ENCODE data around the gene TRAFD1.

The TRAFD1 gene

GRCh38 chr12:112170376-112170775 lies 45.0 kb downstream of the TRAFD1 start:
- H3K4me3 ChIP-seq (ENCODE audit: low read depth, low read length): no peak overlapping the region
- peak; percentile 26 for DNase-seq (ENCODE audit: low read depth)
- peak; percentile 72 for TF ChIP-seq CTCF (conservative IDR thresholded peaks at IDR 0.05; ENCODE audit: low read depth, low read length)

DNA sequence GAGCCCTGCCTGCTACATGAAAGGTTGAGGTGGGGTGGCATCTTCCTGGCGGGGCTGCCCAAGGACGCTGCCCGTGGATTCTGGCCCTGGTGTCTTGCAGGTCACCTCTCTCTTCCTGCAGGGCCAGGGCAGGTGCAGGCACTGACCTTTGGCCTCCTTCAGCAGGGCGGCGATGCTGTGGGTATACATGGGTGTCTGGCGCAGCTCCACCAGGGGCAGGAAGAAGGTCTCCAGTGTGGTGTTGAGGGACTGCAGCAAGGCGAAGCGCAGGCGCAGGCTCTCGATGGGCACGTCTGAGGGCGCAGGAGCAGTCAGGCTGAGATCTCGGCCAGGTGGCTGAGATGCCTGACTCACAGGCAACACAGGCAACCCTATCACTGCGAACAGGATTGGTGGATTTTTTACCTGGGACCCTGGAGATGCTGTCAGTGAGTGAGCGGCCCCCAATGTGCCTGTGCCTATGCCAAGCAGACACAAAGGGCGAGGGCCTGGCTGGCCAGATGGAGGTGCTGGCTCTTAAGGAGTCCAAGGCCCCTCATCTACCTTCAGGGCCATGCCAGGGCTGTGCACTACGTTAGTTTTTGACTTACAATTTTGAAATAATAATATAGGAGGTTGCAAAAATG lies 45.7 kb downstream of the TRAFD1 start:
- no peak for TF ChIP-seq CTCF (conservative IDR thresholded peaks at IDR 0.05; ENCODE audit: low read depth, low read length)
- DNase-seq (ENCODE audit: low read depth): no peak

DNA sequence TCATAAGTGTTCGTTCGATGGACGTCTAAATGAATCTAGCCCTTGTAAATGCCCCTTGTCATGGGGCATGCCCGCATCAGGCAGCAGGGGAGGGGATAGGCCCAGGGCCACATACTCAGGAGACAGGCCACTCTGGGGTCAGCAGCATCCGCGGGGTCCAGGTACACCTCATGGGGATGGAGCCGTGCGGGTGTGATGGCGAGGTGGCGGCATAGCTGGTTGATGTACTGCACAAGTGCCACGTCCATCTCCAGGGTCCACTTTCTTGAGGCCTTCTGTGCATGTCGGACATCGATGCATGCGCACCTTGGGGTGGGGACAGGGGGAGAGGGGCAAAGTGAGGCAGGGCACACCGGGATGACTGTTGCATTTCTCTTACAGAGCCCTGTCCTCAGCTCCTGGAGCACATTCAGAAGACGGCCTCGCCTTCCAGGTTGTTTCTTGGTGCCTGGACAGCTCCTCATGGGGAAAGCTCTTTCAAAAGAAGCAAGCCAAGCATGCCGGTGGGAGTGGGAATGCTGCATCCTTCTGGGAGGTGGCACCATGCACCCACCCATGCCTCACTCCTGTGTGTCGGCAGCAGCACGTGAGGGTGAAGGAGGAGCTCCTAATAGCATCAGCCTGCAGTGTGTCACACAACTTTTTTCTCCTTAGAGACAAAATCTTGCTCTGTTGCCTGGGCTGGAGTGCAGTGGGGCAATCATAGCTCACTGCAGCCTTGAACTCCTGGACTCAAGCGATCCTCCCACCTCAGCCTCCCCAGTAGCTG lies 47.4 kb downstream of the TRAFD1 start:
- TF ChIP-seq CTCF (conservative IDR thresholded peaks at IDR 0.05; ENCODE audit: low read depth, low read length): no peak
- DNase-seq (ENCODE audit: low read depth): no peak
- H3K4me3 ChIP-seq (ENCODE audit: low read depth, low read length): no peak overlapping the region

More for the DNA sequence above, 45.7 kb downstream of the TRAFD1 start:
- H3K4me3 ChIP-seq (ENCODE audit: low read depth, low read length): no peak overlapping the region

DNA sequence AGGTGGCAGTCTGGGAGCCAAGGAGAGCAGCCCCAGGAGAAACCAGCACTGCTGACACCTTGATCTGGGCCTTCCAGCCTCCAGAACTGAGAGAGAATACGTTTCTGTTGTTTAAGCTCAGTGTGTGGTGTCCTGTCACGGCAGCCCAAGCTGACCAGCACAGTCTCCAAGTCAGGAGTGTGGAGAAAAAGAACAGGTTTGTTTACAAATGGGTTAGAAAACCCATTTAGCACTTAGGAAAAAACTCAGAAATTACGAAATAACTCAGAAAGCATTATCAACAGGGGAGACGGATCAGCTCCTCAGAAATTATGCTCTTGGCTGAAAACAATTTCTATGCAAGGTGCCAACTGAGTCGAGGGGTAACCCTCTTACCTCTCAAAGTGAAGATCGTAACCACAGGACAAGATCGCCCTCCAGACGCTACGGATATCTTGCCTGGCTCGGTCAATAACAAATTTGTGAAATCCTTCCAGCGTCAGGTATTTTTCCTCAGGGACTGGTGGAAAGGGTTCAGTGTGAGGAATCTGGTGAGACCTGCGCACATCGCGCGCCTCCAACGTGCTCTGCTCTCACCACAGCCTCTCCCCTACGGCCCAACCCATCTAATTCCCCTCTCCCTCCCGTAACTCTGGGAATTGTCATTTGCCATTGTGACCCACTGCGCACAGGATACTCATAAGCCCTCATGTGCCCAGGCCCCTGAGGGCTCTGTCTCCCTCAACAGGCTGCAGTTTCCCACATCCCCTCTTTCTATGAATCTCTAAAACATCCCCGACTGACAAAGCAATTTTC lies 50.2 kb downstream of the TRAFD1 start:
- no peak overlapping the region for H3K4me3 ChIP-seq (ENCODE audit: low read depth, low read length)
- no peak for TF ChIP-seq CTCF (conservative IDR thresholded peaks at IDR 0.05; ENCODE audit: low read depth, low read length)
- DNase-seq (ENCODE audit: low read depth): no peak

- no peak for TF ChIP-seq CTCF (conservative IDR thresholded peaks at IDR 0.05; ENCODE audit: low read depth, low read length)
- no peak for DNase-seq (ENCODE audit: low read depth)
These were observed 51.1 kb downstream of the TRAFD1 start for GRCh38 chr12:112176321-112177010.

GRCh38 chr12:112178796-112179195 lies 53.4 kb downstream of the TRAFD1 start:
- TF ChIP-seq CTCF (conservative IDR thresholded peaks at IDR 0.05; ENCODE audit: low read depth, low read length): no peak
- DNase-seq (ENCODE audit: low read depth): no peak

More at GRCh38 chr12:112176321-112177010, 51.1 kb downstream of the TRAFD1 start:
- H3K4me3 ChIP-seq (ENCODE audit: low read depth, low read length): no peak overlapping the region

More at GRCh38 chr12:112178796-112179195, 53.4 kb downstream of the TRAFD1 start:
- H3K4me3 ChIP-seq (ENCODE audit: low read depth, low read length): no peak overlapping the region
